ENCODE data around the gene KIF1A.
A peak's percentile ranks its signal among the peaks of the same experiment; 100 is the strongest.

KIF1A gene

GRCh38 chr2:240760576-240761246 lies 59.3 kb downstream of the KIF1A start:
- no peak for TF ChIP-seq EZH2 (IDR thresholded peaks at IDR 0.05; ENCODE audit: borderline replicate concordance, low read length)
- TF ChIP-seq, protein P1, sequence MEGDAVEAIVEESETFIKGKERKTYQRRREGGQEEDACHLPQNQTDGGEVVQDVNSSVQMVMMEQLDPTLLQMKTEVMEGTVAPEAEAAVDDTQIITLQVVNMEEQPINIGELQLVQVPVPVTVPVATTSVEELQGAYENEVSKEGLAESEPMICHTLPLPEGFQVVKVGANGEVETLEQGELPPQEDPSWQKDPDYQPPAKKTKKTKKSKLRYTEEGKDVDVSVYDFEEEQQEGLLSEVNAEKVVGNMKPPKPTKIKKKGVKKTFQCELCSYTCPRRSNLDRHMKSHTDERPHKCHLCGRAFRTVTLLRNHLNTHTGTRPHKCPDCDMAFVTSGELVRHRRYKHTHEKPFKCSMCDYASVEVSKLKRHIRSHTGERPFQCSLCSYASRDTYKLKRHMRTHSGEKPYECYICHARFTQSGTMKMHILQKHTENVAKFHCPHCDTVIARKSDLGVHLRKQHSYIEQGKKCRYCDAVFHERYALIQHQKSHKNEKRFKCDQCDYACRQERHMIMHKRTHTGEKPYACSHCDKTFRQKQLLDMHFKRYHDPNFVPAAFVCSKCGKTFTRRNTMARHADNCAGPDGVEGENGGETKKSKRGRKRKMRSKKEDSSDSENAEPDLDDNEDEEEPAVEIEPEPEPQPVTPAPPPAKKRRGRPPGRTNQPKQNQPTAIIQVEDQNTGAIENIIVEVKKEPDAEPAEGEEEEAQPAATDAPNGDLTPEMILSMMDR (IDR thresholded peaks at IDR 0.05; ENCODE audit: low read length): 0 out of 2 replicates have a peak, but pooled peaks have one; percentile 17
- no peaks in the 10 kb centered on the region for H3K9me2 ChIP-seq (ENCODE audit: low read depth, low read length)
- H3K27me3 ChIP-seq (ENCODE audit: insufficient read depth, low read length): no peaks in the 10 kb centered on the region
- no peak overlapping the region for H3K9ac ChIP-seq (ENCODE audit: low read length)
- no peaks in the 10 kb centered on the region for H3K9me3 ChIP-seq (ENCODE audit: low read length)
- H3K36me3 ChIP-seq (ENCODE audit: insufficient read depth, low read length): no peaks in the 10 kb centered on the region
- H3K79me2 ChIP-seq (ENCODE audit: insufficient read depth, low read length): no peaks in the 10 kb centered on the region
- H3K27ac ChIP-seq (ENCODE audit: low read depth, low read length, poor library complexity, severe bottlenecking): no peak overlapping the region
- no peaks in the 10 kb centered on the region for H4K20me1 ChIP-seq (ENCODE audit: insufficient read depth, low read length)
- no peak overlapping the region for H2AFZ ChIP-seq (ENCODE audit: low read length)
- H3K4me1 ChIP-seq (ENCODE audit: insufficient read depth, low read length, severe bottlenecking): no peaks in the 10 kb centered on the region
- no peaks in the 10 kb centered on the region for H3F3A ChIP-seq (ENCODE audit: insufficient read depth, low read length)
- no peak overlapping the region for H3K4me3 ChIP-seq (ENCODE audit: low read depth, low read length, poor library complexity, severe bottlenecking)
- H3K4me2 ChIP-seq (ENCODE audit: low read length): no peak overlapping the region

DNA sequence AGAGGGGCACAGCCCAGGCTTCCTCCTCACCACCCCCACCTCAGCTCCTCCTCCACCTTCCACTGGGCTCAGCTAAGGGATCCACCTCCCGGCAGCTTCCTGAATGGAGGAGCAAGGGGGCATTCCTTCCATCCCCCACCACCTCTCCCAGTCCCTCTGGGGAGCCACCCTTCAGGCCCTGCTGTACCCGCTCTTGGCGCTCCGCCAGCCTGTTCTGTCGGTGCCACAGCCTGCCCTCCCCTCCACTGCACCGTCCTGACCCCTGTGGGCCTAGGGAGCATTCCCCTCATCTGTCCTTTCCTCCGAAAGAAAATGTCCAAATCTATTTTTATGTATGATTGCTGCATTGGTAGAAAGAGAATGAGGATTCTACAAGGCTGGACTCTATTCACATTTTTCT lies 59.9 kb downstream of the KIF1A start:
- Histone ChIP-seq H3K79me2 (ENCODE audit: insufficient read depth, low read length) (no peaks in the 10 kb centered on the region), H3K27me3 (ENCODE audit: insufficient read depth, low read length) (no peaks in the 10 kb centered on the region), H3K4me3 (ENCODE audit: low read depth, low read length, poor library complexity, severe bottlenecking) (no peak overlapping the region), H3K9me3 (ENCODE audit: low read length) (no peaks in the 10 kb centered on the region), H3F3A (ENCODE audit: insufficient read depth, low read length) (no peaks in the 10 kb centered on the region), H2AFZ (ENCODE audit: low read length) (no peak overlapping the region), H3K36me3 (ENCODE audit: insufficient read depth, low read length) (no peaks in the 10 kb centered on the region), H3K9ac (ENCODE audit: low read length) (no peak overlapping the region), H3K4me1 (ENCODE audit: insufficient read depth, low read length, severe bottlenecking) (no peaks in the 10 kb centered on the region), H3K4me2 (ENCODE audit: low read length) (no peak overlapping the region), H3K9me2 (ENCODE audit: low read depth, low read length) (no peaks in the 10 kb centered on the region), H4K20me1 (ENCODE audit: insufficient read depth, low read length) (no peaks in the 10 kb centered on the region), H3K27ac (ENCODE audit: low read depth, low read length, poor library complexity, severe bottlenecking) (no peak overlapping the region)
- TF ChIP-seq EZH2 (IDR thresholded peaks at IDR 0.05; ENCODE audit: borderline replicate concordance, low read length): no peak
- TF ChIP-seq, protein P1 (IDR thresholded peaks at IDR 0.05; ENCODE audit: low read length): no peak

GRCh38 chr2:240759459-240759858 lies 60.6 kb downstream of the KIF1A start:
- no peak overlapping the region for H2AFZ ChIP-seq (ENCODE audit: low read length)
- no peaks in the 10 kb centered on the region for H3K4me1 ChIP-seq (ENCODE audit: insufficient read depth, low read length, severe bottlenecking)
- no peaks in the 10 kb centered on the region for H4K20me1 ChIP-seq (ENCODE audit: insufficient read depth, low read length)
- H3F3A ChIP-seq (ENCODE audit: insufficient read depth, low read length): no peaks in the 10 kb centered on the region
- no peaks in the 10 kb centered on the region for H3K9me3 ChIP-seq (ENCODE audit: low read length)
- H3K27ac ChIP-seq (ENCODE audit: low read depth, low read length, poor library complexity, severe bottlenecking): no peak overlapping the region
- H3K9me2 ChIP-seq (ENCODE audit: low read depth, low read length): no peaks in the 10 kb centered on the region
- no peak overlapping the region for H3K4me2 ChIP-seq (ENCODE audit: low read length)
- H3K36me3 ChIP-seq (ENCODE audit: insufficient read depth, low read length): no peaks in the 10 kb centered on the region
- H3K4me3 ChIP-seq (ENCODE audit: low read depth, low read length, poor library complexity, severe bottlenecking): no peak overlapping the region
- H3K79me2 ChIP-seq (ENCODE audit: insufficient read depth, low read length): no peaks in the 10 kb centered on the region
- no peak overlapping the region for H3K9ac ChIP-seq (ENCODE audit: low read length)
- H3K27me3 ChIP-seq (ENCODE audit: insufficient read depth, low read length): no peaks in the 10 kb centered on the region
- TF ChIP-seq, protein P1 (IDR thresholded peaks at IDR 0.05; ENCODE audit: low read length): no peak
- no peak for TF ChIP-seq EZH2 (IDR thresholded peaks at IDR 0.05; ENCODE audit: borderline replicate concordance, low read length)

Measured in OCI-LY1 (cell line).